HG02884 (cell line): ENCODE results near the gene AGBL3.
"Not testable (repeated sequence)": the region's sequence is repeated elsewhere in the genome, so short reads cannot be mapped to it uniquely, and the experiment has no call there.

ENCODE experiments used
- ATAC-seq: cut with Tn5 transposase; IDR thresholded peaks from one replicate; pipeline ENCODE4 v1.9.1; 2021; ENCODE audit warnings: mild to moderate bottlenecking, moderate library complexity; ENCODE audit not compliant: unreplicated experiment

AGBL3 gene

DNA sequence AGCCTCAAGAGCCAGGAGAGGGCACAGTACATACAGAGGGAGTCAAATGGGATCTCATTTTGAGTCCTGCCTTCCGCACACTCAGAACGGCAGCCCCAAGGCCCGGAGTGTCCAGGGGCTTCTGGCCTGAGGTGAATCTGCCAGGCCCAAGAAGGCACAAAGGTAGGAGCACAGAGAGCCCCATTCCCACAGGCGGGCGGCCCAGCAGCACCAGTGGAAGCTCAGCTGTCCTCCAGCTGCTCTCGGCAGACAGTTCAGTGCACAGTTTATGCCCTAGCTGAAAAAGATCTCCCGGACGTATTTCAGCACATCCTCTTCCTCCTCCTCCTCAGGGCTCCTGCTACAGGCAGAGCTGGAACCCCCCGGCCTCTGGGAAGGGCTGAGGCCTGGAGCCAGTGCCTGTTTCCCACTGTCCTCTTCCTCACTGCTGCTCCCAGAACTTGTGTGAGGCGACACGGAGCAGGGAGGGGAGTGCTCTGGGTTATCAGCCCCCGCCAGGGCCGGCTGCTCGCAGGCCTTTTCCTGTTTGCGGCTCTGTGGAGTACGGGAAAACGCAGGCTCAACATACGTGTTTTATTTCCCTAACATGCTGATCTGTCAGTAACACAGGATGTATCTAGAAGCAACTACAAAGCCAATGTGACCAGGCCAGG, 180.2 kb downstream of the AGBL3 start:
- ATAC-seq, result no peak

- ATAC-seq, result no peak
Observed at GRCh38 chr7:135167365-135167917, 181.1 kb downstream of the AGBL3 start.

DNA sequence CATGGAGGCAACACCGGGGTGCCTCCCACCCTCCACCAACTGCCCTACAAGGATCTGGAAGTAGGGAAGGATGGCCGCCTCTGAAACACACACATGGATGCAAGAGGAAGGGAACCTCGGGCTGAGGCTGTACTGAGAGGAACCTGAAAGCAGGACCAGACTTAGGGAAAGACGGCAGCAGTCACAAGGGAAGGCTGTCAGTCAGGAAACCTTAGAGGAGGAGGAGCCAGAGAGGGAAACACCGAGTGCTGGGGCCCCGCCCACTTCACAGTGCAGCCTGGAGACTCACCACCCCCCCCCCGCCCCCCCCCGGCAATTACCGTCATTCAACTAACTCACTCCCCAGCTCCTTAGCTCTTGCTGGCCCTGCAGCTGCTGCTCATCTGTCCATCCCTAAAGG, 181.7 kb downstream of the AGBL3 start:
- no peak for ATAC-seq

GRCh38 chr7:135168489-135169140, 182.3 kb downstream of the AGBL3 start:
- no peak for ATAC-seq

DNA sequence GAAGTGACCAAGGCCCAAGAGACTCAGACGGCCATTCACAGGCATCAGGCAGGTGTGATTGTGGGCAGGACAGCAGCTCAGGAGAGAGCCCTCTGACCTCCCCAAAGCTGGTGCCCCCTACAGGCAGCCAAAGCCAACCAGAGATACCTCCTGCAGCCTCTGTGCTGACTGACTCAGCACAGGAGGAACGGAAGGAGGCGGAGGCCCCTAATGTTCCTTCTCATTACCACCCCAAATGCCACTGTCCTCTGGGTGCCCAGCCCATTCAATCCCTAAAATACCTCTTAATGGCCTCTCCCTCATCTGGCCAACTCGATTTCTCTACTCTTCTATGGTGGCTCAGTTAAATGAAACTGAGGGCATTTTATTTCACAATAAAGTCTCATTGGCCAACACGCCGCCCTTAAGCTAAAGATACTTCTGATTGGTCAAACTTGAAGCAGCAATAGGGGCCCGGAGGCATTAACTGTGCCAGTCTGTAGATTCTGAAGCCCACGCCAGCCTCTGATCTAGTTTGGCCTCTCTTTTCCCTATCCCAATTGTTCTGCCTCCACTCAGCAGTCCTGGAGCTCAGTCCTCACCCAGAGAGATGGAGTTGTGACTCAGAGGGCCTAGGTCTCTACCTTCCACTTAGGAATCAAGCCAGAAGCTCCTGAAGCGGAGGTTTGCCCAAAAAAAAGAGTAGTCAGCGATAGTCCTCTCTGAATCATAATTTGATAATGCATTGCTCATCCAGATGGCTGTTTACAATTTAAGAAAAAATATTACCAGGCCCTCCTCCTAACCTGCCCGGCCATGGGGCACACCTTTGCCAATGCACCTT, 183.0 kb downstream of the AGBL3 start:
- ATAC-seq, result peak; percentile 36

DNA sequence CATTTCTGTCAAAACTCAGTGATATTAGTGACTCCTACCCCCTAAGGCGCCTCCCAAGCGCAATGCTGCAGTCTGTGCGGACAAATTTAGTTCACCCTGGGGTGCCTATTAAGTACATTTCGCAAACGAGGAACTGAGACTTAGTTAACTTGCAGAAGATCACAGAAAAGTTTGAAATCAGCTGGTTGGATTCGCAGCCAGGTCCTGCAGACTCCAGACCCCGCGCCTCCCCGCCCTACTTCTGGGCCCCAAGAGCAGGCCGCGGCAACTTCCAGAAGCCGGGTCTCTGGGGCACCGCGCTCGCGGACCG, 183.6 kb downstream of the AGBL3 start:
- ATAC-seq, result peak; percentile 8

DNA sequence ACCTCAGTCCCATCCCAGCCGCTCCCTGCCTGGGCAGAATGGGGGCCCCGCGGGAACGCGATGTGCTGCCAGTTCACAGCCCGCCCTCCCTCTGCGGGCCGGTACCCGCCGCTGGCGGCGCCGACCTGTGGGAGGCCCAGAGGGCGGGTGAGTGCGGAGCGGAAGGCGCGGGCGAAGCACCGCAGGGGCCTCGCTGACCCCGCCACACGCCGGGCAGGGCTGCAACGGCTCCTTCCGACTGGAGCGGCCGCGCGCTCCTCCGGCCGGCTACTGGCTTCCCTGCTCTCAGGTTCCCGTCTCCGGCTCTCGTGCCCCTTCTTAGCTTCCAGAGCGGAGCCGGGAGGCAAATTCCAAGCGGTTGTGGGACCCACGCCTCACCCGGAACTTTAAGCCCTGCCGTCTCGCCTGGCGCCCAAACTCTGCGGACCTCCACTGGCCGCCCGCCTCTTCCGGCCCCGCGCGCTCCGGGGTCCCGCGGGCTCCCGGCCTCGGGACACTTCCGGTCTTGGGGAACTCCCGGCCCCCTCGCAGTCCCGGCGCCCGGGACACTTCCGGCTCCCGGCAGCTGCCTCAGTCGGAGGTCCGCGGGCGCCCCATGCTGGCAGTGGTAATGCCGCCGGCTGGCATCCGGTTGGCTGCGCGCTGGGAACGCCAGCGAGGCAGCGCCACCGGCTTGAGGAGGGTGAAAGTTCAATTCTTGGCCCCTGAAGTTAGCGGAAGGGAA, 184.1 kb downstream of the AGBL3 start, which contains the start of gene CYREN:
Gene CYREN, minus strand, starts transcription at position 434 of the 724 bp plus-strand sequence. CDS start 1,785 bp downstream, outside the sequence.
- peak; percentile 66 for ATAC-seq

GRCh38 chr7:135170998-135171481, 184.7 kb downstream of the AGBL3 start:
- ATAC-seq, result peak; percentile 32

GRCh38 chr7:135171581-135172291, 185.4 kb downstream of the AGBL3 start:
- not testable (repeated sequence) for ATAC-seq

DNA sequence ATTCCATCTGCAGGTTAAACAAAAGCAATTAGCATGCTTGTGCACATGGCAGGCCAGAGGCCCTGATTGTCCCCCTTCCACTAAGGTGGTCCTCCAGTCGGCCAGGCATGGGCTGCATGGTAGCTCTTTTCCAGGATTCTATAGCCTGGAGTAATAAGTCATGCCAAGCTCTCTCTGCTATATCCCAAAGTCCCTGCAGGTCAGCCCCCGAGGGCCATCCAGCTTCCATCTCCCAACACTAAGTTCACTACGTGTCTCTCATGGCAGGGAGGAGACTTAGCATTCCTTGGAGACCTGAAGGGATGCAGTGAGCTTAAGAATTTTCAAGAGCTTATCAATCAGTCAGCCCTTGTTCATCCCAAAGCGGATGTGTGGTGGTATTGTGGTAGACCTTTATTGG, 187.6 kb downstream of the AGBL3 start:
- not testable (repeated sequence) for ATAC-seq

- ATAC-seq, result no peak
Observed at GRCh38 chr7:135174941-135175340, 188.6 kb downstream of the AGBL3 start.

DNA sequence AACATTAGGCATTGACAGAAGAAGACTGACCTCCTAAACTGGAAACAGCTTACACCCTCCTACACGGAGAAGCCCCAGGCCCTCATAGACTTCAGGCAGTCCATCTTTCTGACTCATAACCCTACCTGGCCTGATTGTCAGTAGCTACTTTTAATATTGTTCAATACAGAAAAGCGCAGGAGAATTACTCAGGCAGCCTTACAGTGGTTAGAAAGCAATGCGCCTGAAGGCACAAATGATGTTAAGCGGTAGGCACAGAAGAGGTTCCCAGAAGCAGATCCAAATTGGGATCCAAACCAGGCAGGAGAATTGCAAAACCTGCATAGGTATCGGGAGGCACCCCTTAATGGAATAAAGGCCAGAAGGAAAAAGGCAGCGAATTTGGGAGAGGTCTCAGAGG, 189.6 kb downstream of the AGBL3 start:
- ATAC-seq, result no peak

GRCh38 chr7:135177028-135177696, 190.9 kb downstream of the AGBL3 start:
- no peak for ATAC-seq

- ATAC-seq, result no peak
Observed at GRCh38 chr7:135178364-135178763, 192.1 kb downstream of the AGBL3 start.

DNA sequence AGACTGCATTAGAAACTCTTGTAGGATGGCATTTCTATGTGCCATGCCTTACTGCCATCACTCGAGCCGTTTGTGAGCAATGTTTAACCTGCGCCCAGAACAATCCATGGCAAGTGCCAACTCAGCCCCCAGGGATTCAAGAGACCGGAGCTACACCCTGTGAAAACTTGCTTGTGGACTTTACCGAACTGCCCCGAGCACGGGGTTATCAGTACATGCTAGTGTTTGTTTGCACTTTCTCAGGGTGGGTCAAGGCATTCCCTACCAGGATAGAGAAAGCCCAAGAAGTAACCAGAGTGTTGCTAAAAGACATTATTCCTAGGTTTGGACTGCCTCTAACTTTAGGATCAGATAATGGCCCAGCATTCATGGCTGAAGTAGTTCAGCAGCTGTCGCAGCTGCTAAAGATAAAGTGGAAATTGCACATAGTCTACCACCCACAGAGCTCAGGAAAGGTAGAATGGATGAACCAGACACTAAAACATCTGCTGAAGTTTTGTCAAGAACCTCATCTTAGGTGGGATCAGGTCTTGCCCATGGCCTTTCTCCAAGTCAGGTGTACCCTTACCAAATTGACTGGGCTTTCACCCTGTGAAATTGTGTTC, 193.1 kb downstream of the AGBL3 start:
- no peak for ATAC-seq

- no peak for ATAC-seq
Observed at GRCh38 chr7:135180122-135180521, 193.8 kb downstream of the AGBL3 start.

- no peak for ATAC-seq
Observed at GRCh38 chr7:135181261-135181928, 195.1 kb downstream of the AGBL3 start.

- no peak for ATAC-seq
Observed at GRCh38 chr7:135181929-135182678, 195.8 kb downstream of the AGBL3 start.
